Fibroblast of villous mesenchyme (primary cell): ENCODE measurements around the gene CRHR1. TPM values are rescaled to one million over a fixed set of nuclear protein-coding genes. Genes with fewer than 3 reads are reported as not detected.

Experiments used
- DNase-seq: peaks from one replicate; pipeline ENCODE4 v3.0.0-alpha.2; 2010; ENCODE audit warnings: low read depth
- H3K4me3 ChIP-seq: 2 replicates; pipeline ENCODE4 v1.5.1; 2011; ENCODE audit warnings: low read depth, mild to moderate bottlenecking, low read length
- total RNA-seq: library from RNA; depleted of rRNA; stranded (reverse); fragments of >200 nt; gene quantifications from 2 replicates; pipeline ENCODE4 v1.2.3, GENCODE V29; 2012
- TF ChIP-seq, protein P1 (sequence below): IDR thresholded peaks from 2 replicates; pipeline ENCODE4 v1.5.1; 2012; ENCODE audit warnings: low read depth, mild to moderate bottlenecking, low read length; ENCODE audit not compliant: insufficient read depth

CRHR1 gene
- total RNA-seq, 1 donor, result not detected

DNA sequence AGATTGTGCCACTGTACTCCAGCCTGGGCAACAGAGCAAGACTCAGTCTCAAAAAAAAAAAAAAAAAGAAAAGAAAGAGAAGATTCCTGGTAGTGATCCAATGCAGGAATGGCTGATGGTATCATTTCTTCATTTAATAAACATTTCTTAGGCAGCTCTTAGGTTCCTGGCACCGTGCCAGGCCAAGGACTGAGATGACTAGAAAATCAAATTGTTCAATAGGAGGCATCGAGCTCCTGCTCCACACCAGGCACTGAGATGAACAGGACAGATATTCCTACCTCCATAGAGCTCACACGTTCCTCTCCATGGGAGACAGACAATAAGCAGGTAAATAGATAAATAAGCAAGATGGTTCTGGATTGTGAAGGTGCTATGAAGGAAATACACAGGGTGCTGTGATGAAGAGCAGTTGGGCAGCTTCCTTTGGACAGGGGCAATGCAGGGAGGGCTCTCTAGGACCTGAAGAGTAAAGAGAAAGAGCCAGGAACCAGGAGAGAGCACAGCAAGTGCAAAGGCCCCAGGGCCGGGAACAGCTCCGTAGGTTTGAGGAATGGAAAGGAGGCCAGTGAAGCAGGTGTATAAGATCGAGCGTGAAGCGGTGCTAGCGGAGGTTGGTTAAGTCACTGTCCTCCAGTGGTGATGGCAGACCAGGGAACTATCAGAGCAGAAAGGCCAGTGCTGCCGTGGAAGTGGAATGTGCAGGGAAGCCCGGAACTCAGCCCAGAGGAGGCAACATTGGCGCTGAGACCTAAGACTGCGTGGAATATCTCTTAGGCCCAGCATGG, 26.5 kb upstream of the CRHR1 start:
- TF ChIP-seq, protein P1, sequence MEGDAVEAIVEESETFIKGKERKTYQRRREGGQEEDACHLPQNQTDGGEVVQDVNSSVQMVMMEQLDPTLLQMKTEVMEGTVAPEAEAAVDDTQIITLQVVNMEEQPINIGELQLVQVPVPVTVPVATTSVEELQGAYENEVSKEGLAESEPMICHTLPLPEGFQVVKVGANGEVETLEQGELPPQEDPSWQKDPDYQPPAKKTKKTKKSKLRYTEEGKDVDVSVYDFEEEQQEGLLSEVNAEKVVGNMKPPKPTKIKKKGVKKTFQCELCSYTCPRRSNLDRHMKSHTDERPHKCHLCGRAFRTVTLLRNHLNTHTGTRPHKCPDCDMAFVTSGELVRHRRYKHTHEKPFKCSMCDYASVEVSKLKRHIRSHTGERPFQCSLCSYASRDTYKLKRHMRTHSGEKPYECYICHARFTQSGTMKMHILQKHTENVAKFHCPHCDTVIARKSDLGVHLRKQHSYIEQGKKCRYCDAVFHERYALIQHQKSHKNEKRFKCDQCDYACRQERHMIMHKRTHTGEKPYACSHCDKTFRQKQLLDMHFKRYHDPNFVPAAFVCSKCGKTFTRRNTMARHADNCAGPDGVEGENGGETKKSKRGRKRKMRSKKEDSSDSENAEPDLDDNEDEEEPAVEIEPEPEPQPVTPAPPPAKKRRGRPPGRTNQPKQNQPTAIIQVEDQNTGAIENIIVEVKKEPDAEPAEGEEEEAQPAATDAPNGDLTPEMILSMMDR, result no peak
- DNase-seq, result no peak
- H3K4me3 ChIP-seq, result no peak overlapping the region

DNA sequence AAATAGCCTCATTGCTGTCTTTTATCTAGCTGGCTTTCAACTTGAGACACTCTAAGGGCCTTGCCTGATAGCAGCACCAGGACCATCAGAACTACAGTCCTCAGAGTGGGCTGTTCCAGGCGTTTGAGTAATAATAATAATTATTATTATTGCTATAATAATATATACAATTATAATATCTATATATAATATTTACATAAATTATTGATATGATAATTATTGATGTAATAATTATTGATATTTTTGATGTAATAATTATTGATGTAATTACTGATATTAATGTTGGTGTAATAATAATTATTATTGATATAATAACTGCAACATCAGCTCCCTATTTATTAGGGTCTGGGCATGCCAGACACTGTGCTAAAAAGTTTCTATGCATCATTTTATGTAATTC, 25.6 kb upstream of the CRHR1 start:
- H3K4me3 ChIP-seq, result no peak overlapping the region
- TF ChIP-seq, protein P1, result no peak
- DNase-seq, result no peak

DNA sequence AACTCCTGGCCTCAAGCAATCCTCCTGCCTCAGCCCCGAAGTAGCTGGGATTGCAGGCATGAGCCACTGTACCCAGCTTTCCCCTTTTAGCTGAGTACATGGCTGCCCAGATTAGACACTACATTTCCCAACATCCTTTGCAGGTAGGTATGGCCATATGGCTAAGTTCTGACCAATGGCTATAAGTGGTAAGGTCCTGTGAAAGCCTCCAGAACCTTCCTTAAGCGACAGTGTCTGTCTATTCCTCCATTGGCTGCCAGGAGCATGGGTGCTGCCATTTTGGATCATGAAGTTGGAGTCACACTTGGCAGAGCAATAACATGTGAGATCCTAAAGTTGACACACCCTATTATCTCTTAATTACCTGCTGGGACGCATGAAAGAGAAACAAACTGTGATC, 24.4 kb upstream of the CRHR1 start:
- no peak overlapping the region for H3K4me3 ChIP-seq
- TF ChIP-seq, protein P1, result no peak
- DNase-seq, result no peak

DNA sequence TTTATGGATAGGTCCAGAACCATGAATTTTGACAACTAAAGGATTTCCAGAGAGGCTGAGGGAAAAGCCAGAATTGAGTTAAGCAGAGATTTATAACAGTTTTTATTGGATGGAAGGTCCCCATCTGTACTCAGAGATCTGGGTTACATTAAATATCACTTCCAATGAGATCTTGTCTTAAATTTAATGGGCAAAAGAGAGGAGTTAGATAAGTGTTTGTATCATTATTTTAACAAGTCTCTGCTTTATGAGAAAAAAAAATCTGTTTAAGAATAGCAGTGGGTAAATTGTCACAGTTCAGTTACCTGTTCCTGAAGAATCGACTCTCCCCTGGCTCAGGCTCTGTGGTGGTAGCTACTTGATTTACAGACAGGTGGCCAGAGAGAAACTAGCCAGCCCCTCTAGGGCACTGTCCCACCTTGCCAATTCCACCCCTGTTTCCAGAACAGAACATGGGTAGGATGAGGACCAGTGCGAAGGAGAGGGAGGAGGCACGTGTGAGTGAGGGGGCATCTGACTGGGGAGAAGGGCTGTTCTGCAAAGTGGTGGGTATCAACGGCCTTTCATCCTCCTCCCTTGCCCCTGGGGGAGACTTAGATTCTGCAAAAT, 22.1 kb upstream of the CRHR1 start:
- TF ChIP-seq, protein P1, result no peak
- H3K4me3 ChIP-seq, result no peak overlapping the region
- no peak for DNase-seq

DNA sequence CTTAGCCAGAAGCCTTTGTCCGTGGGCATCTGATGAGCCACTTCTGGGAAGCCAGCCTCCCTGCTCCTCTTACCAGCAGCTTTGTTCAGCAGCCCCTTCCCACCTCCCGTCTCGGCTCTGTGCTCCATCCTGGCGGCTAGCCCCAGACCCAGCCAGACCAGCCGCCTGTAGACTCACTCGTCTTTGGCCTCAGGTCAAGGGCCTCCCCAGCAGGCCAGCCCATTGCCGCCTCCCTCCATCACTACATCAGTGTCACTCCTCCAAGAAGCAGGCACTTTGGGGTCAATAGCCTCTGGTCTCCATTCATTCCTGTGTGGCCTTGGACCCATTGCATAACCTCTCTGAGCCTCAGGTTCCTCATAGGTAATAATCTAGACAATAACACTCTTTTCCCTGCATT, 20.9 kb upstream of the CRHR1 start:
- TF ChIP-seq, protein P1, result no peak
- no peak overlapping the region for H3K4me3 ChIP-seq
- DNase-seq, result no peak

DNA sequence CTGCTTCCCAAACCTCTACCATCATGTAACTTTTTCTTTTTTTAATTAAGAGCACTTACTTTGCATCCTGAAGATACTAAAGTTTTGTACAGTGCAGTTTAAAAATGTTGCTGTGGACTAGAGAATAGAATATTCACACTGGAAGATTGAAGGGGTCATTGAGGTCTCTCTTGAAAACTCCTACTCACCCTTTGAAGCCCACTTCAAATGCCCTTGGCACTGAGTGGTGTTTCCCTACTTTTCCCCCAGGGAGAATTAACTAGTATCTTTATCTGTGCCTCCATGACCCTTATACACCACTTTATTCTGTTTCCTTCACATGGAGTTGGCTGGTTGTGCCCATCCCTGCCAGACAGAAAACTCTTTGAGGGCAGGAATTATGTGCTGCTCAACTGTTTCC, 19.6 kb upstream of the CRHR1 start:
- TF ChIP-seq, protein P1, result no peak
- no peak overlapping the region for H3K4me3 ChIP-seq
- DNase-seq, result no peak

DNA sequence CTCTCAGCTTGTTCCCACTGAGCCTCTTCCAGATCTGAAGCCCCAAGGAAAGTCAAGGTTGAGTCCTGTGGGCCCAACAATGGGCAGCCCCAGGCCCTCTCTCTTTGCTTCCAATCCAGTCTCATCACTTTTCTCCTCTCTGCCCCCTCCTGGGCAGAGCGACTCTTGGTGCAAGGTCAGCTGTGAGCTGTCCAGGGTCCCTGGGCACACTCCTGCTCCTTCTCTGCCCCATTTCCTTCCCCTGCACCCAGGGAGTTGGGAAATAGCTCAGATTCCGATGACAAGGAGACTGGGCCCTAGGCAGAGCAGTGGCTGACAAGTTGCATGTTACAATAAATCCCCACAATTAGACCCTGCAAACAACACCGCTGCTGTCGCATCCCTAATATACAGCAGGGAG, 16.1 kb upstream of the CRHR1 start:
- no peak for DNase-seq
- H3K4me3 ChIP-seq, result no peak overlapping the region
- TF ChIP-seq, protein P1, result no peak
